Thyroid gland (tissue), 4 donors: ENCODE data around the gene EXD2.

ENCODE experiments used
- POLR2A ChIP-seq, 2 donors: fragments of 450-650 bp; IDR thresholded peaks; one replicate each; pipeline ENCODE4 v1.6.1; 2017; ENCODE audit warnings: antibody characterized with exemption in 2 of 2, mild to moderate bottlenecking in 2 of 2, moderate library complexity in 1 of 2
- TF ChIP-seq, protein P1 (sequence below), 6 experiments: fragments of 200-600 bp in 3 of 6; fragments of 450-650 bp in 3 of 6; sonication (generic) in 3 of 6; IDR thresholded peaks; one replicate each; pipeline ENCODE4 v1.5.1; 2016 to 2019; ENCODE audit warnings: antibody characterized with exemption in 6 of 6, mild to moderate bottlenecking in 2 of 6, inconsistent platforms in 1 of 6, moderate library complexity in 1 of 6

DNA sequence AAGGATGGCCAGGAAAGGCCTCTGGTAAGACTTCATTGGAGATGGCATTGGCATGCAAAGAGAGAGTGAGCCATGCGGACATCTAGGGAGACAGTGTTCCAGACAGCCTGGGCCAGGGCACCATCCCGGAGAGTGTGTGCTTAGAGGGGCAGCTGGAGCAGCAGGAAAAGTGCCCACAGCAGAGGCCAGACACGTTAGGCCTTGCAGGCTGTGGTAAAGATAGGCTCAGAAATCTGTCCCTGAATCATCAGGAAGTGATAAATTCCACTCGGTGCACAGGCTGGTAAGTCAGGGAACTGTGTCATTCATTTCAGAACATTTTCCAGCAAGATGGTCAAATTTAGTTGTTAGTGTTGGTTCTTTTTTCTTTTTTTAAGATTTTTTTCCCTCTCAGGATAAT is 77.5 kb downstream of the EXD2 start:
- no peak for TF ChIP-seq POLR2A (IDR thresholded peaks at IDR 0.05)
- TF ChIP-seq, protein P1, sequence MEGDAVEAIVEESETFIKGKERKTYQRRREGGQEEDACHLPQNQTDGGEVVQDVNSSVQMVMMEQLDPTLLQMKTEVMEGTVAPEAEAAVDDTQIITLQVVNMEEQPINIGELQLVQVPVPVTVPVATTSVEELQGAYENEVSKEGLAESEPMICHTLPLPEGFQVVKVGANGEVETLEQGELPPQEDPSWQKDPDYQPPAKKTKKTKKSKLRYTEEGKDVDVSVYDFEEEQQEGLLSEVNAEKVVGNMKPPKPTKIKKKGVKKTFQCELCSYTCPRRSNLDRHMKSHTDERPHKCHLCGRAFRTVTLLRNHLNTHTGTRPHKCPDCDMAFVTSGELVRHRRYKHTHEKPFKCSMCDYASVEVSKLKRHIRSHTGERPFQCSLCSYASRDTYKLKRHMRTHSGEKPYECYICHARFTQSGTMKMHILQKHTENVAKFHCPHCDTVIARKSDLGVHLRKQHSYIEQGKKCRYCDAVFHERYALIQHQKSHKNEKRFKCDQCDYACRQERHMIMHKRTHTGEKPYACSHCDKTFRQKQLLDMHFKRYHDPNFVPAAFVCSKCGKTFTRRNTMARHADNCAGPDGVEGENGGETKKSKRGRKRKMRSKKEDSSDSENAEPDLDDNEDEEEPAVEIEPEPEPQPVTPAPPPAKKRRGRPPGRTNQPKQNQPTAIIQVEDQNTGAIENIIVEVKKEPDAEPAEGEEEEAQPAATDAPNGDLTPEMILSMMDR (IDR thresholded peaks at IDR 0.05): no peak
